ENCODE results near the gene GRK6.
"Not testable (repeated sequence)": the region's sequence is repeated elsewhere in the genome, so short reads cannot be mapped to it uniquely, and the experiment has no call there.

GRK6 gene

GRCh38 chr5:177396807-177397206 lies 29.7 kb upstream of the GRK6 start:
- DNase-seq, result no peak

- no peak for DNase-seq
Observed at GRCh38 chr5:177397875-177398390, 28.5 kb upstream of the GRK6 start.

GRCh38 chr5:177399997-177400868 lies 26.2 kb upstream of the GRK6 start, which contains the start of gene PFN3:
Gene PFN3, minus strand, starts transcription at chr5:177400661. Its CDS starts 85 bp downstream, at chr5:177400576.
- peak; percentile 73 for DNase-seq

- DNase-seq, result peak; percentile 78
Observed at GRCh38 chr5:177402271-177403043, 24.0 kb upstream of the GRK6 start.

- DNase-seq, result peak; percentile 66
Observed at GRCh38 chr5:177403102-177403791, 23.2 kb upstream of the GRK6 start.

GRCh38 chr5:177403792-177404640 lies 22.5 kb upstream of the GRK6 start:
- DNase-seq, result peak; percentile 94

GRCh38 chr5:177404641-177405179 lies 21.8 kb upstream of the GRK6 start:
- DNase-seq, result no peak

GRCh38 chr5:177405312-177405711 lies 21.2 kb upstream of the GRK6 start:
- no peak for DNase-seq

GRCh38 chr5:177405805-177406204 lies 20.7 kb upstream of the GRK6 start:
- no peak for DNase-seq

GRCh38 chr5:177409043-177409801 lies 17.3 kb upstream of the GRK6 start, which contains the start of gene F12:
Gene F12, minus strand, starts transcription at chr5:177409564. Its CDS starts 37 bp downstream, at chr5:177409527.
- DNase-seq, result no peak

- no peak for DNase-seq
Observed at GRCh38 chr5:177410575-177410974, 15.9 kb upstream of the GRK6 start.

- DNase-seq, result no peak
Observed at GRCh38 chr5:177412603-177413233, 13.8 kb upstream of the GRK6 start.

- DNase-seq, result no peak
Observed at GRCh38 chr5:177414481-177414880, 12.0 kb upstream of the GRK6 start.

GRCh38 chr5:177417081-177417480 lies 9.4 kb upstream of the GRK6 start:
- not testable (repeated sequence) for DNase-seq

- no peak for DNase-seq
Observed at GRCh38 chr5:177419046-177419445, 7.4 kb upstream of the GRK6 start.

GRCh38 chr5:177420472-177420871 lies 6.0 kb upstream of the GRK6 start:
- not testable (repeated sequence) for DNase-seq

GRCh38 chr5:177421062-177421798 lies 5.2 kb upstream of the GRK6 start:
- no peak for DNase-seq

- DNase-seq, result no peak
Observed at GRCh38 chr5:177423671-177424070, 2.8 kb upstream of the GRK6 start.

GRCh38 chr5:177425196-177425800 lies 1.2 kb upstream of the GRK6 start:
- DNase-seq, result no peak
